KMS-11 (cell line): ENCODE data around the gene LRRC4B.

Experiments
- H2AFZ ChIP-seq: fragments of 200-600 bp; sonication (generic); 2 replicates; pipeline ENCODE4 v1.6.1; 2016; ENCODE audit warnings: antibody characterized with exemption, mixed run types, low read depth
- H3K27ac ChIP-seq: fragments of 200-600 bp; sonication (generic); 2 replicates; pipeline ENCODE4 v1.6.1; 2016; ENCODE audit warnings: mild to moderate bottlenecking, mixed run types
- H3K27me3 ChIP-seq: fragments of 200-600 bp; sonication (generic); 2 replicates; pipeline ENCODE4 v1.6.1; 2017; ENCODE audit warnings: mild to moderate bottlenecking, low read depth, mixed run types, moderate library complexity; ENCODE audit not compliant: insufficient read depth
- H3K36me3 ChIP-seq: fragments of 200-600 bp; sonication (generic); 2 replicates; pipeline ENCODE4 v1.6.1; 2017; ENCODE audit warnings: mild to moderate bottlenecking, mixed run types; ENCODE audit not compliant: insufficient read depth
- H3K4me1 ChIP-seq: fragments of 200-600 bp; sonication (generic); 2 replicates; pipeline ENCODE4 v1.6.1; 2016; ENCODE audit warnings: mild to moderate bottlenecking, low read depth, mixed run types; ENCODE audit not compliant: poor library complexity, severe bottlenecking
- H3K4me2 ChIP-seq: fragments of 200-600 bp; sonication (generic); 2 replicates; pipeline ENCODE4 v1.7.0; 2016; ENCODE audit warnings: mild to moderate bottlenecking, mixed run types
- H3K4me3 ChIP-seq: fragments of 200-600 bp; sonication (generic); IDR thresholded peaks from 2 replicates; pipeline ENCODE4 v1.6.1; 2017; ENCODE audit warnings: low read depth, low read length, mixed read lengths; ENCODE audit not compliant: insufficient read depth
- H3K79me2 ChIP-seq: fragments of 200-600 bp; sonication (generic); 2 replicates; pipeline ENCODE4 v1.6.1; 2016; ENCODE audit warnings: low read depth, mixed run types; ENCODE audit not compliant: insufficient read depth
- H3K9ac ChIP-seq: fragments of 200-600 bp; sonication (generic); 2 replicates; pipeline ENCODE4 v1.6.1; 2016; ENCODE audit warnings: mild to moderate bottlenecking, mixed run types
- H4K20me1 ChIP-seq: fragments of 200-600 bp; sonication (generic); 2 replicates; pipeline ENCODE4 v1.6.1; 2016; ENCODE audit warnings: mild to moderate bottlenecking, mixed run types; ENCODE audit not compliant: insufficient read depth
- CTCF ChIP-seq: fragments of 200-600 bp; sonication (generic); conservative IDR thresholded peaks from 2 replicates; pipeline ENCODE4 v1.6.1; 2017; ENCODE audit warnings: low read depth, mild to moderate bottlenecking, antibody characterized with exemption, low read length, moderate library complexity, mixed read lengths

The LRRC4B gene

GRCh38 chr19:50511069-50511822 is 57.0 kb downstream of the LRRC4B start, which contains the start of gene JOSD2:
Gene JOSD2, minus strand, starts transcription at chr19:50511191. Its CDS starts 760 bp downstream, at chr19:50510431.
- Histone ChIP-seq H3K4me3 (no peak within 1 kb of the TSS), H3K27ac (peak within 1 kb of the TSS; percentile 58), H2AFZ (peak within 1 kb of the TSS; percentile 86), H3K4me1 (no peaks in the 10 kb centered on the region), H4K20me1 (no peaks in the 10 kb centered on the region), H3K36me3 (no peaks in the 10 kb centered on the region), H3K4me2 (peak within 1 kb of the TSS; percentile 85), H3K27me3 (peaks cover 10% of the 10 kb centered on the region; the same call in 1 of the 2 replicates), H3K79me2 (no peaks in the 10 kb centered on the region; the same call in 1 of the 2 replicates), H3K9ac (peak within 1 kb of the TSS; percentile 76)
- TF ChIP-seq CTCF: no peak

GRCh38 chr19:50510700-50511068 is 57.6 kb downstream of the LRRC4B start:
- Histone ChIP-seq H3K27me3 (peaks cover 10% of the 10 kb centered on the region; the same call in 1 of the 2 replicates), H3K4me2 (peak overlapping the region; percentile 85), H3K4me1 (no peaks in the 10 kb centered on the region), H4K20me1 (no peaks in the 10 kb centered on the region), H3K9ac (peak overlapping the region; percentile 76), H3K27ac (peak overlapping the region; percentile 58), H2AFZ (peak overlapping the region; percentile 86), H3K36me3 (no peaks in the 10 kb centered on the region), H3K79me2 (no peaks in the 10 kb centered on the region; the same call in 1 of the 2 replicates), H3K4me3 (no peak overlapping the region)
- no peak for TF ChIP-seq CTCF

- TF ChIP-seq CTCF: no peak
- Histone ChIP-seq H3K9ac (peak overlapping the region; percentile 76), H4K20me1 (no peaks in the 10 kb centered on the region), H3K27me3 (peaks cover 10% of the 10 kb centered on the region; the same call in 1 of the 2 replicates), H3K4me3 (no peak overlapping the region), H3K36me3 (no peaks in the 10 kb centered on the region), H3K27ac (peak overlapping the region; percentile 58), H3K4me1 (no peaks in the 10 kb centered on the region), H3K4me2 (peak overlapping the region; percentile 85), H3K79me2 (no peaks in the 10 kb centered on the region; the same call in 1 of the 2 replicates), H2AFZ (peak overlapping the region; percentile 86)
Measured at GRCh38 chr19:50510121-50510670, 58.0 kb downstream of the LRRC4B start.

GRCh38 chr19:50509366-50509765 is 58.9 kb downstream of the LRRC4B start:
- no peak overlapping the region for H2AFZ ChIP-seq
- H3K4me3 ChIP-seq: no peak overlapping the region
- no peak for TF ChIP-seq CTCF
- no peak overlapping the region for H3K4me2 ChIP-seq
- H3K36me3 ChIP-seq: no peaks in the 10 kb centered on the region
- peaks cover 10% of the 10 kb centered on the region; the same call in 1 of the 2 replicates for H3K27me3 ChIP-seq
- H3K27ac ChIP-seq: no peak overlapping the region
- no peaks in the 10 kb centered on the region for H4K20me1 ChIP-seq
- no peak overlapping the region for H3K9ac ChIP-seq
- no peaks in the 10 kb centered on the region; the same call in 1 of the 2 replicates for H3K79me2 ChIP-seq
- no peaks in the 10 kb centered on the region for H3K4me1 ChIP-seq
